ENCODE measurements around the gene ACO2. TPM values are rescaled to one million over a fixed set of nuclear protein-coding genes. Genes with fewer than 3 reads are reported as not detected.

The ACO2 gene
- total RNA-seq, 1 experiment from 2014 or later = 66.6 TPM

GRCh38 chr22:41498303-41498835 is 29.5 kb downstream of the ACO2 start:
- H3K4me1 Mint-ChIP-seq = no peaks in the 10 kb centered on the region
- H3K9ac ChIP-seq (ENCODE audit: extremely low read depth, insufficient read length, low read length) = no peak overlapping the region
- no peak overlapping the region for H3K18ac ChIP-seq (ENCODE audit: insufficient read length, low read depth, low read length)
- H3K56ac ChIP-seq (ENCODE audit: insufficient read length, low read depth, low read length) = no peak overlapping the region
- H2BK120ac ChIP-seq (ENCODE audit: low read depth, low read length, poor library complexity, severe bottlenecking) = no peak overlapping the region
- H3K4me1 ChIP-seq (ENCODE audit: insufficient read depth, low read length) = no peaks in the 10 kb centered on the region
- H3K4me3 Mint-ChIP-seq = no peak overlapping the region
- H3K27ac Mint-ChIP-seq = peak overlapping the region in 1 of 3 experiments; percentile 44; a peak in 2 of 7 replicates
- WGBS (ENCODE audit: extremely low coverage, insufficient read length, low lambda C conversion rate) = no CpG with 5 or more reads among the region's 6 CpGs
- H2AFZ ChIP-seq (ENCODE audit: low read length) = no peak overlapping the region
- peaks cover 1 to 20% (median 19%) of the 10 kb centered on the region in 3 experiments; a peak in 5 of 7 replicates for H3K36me3 Mint-ChIP-seq (ENCODE audit: insufficient read depth in 1 of 3, low read depth in 3 of 3)
- no peak overlapping the region for H4K8ac ChIP-seq (replicated peaks; ENCODE audit: insufficient read length, low read depth, low read length)
- no peaks in the 10 kb centered on the region for H3K27me3 ChIP-seq (ENCODE audit: insufficient read depth, low read length)
- TF ChIP-seq CTCF (conservative IDR thresholded peaks at IDR 0.05) = no peak
- DNase-seq = no peak
- no peak overlapping the region for H3K23ac ChIP-seq (ENCODE audit: insufficient read length, low read depth, low read length)
- no peak overlapping the region for H3K27ac ChIP-seq (ENCODE audit: insufficient read length, low read depth, low read length)
- no peaks in the 10 kb centered on the region for H3K9me3 Mint-ChIP-seq
- no peak overlapping the region for H4K91ac ChIP-seq (ENCODE audit: insufficient read length, low read depth, low read length)
- no peaks in the 10 kb centered on the region for H3K9me3 ChIP-seq (ENCODE audit: control insufficient read depth, low read depth, low read length)
- H3K4ac ChIP-seq (ENCODE audit: low read depth, low read length) = no peak overlapping the region
- no peak overlapping the region for H2BK5ac ChIP-seq (ENCODE audit: insufficient read length, low read length)
- H3T11ph ChIP-seq (ENCODE audit: low read length) = no peak overlapping the region
- no peak overlapping the region for H3K14ac ChIP-seq (ENCODE audit: insufficient read depth, low read length)
- no peak overlapping the region for H2AK5ac ChIP-seq (ENCODE audit: insufficient read length, low read length)
- no peak overlapping the region for H2BK20ac ChIP-seq (ENCODE audit: low read depth, low read length, poor library complexity, severe bottlenecking)
- H3K79me2 ChIP-seq (ENCODE audit: insufficient read depth, low read length) = no peaks in the 10 kb centered on the region; the same call in 1 of the 2 replicates
- H2BK12ac ChIP-seq (ENCODE audit: insufficient read length, low read depth, low read length) = no peak overlapping the region
- H4K5ac ChIP-seq (ENCODE audit: insufficient read length, low read depth, low read length) = no peak overlapping the region
- no peak overlapping the region for H3K4me2 ChIP-seq (ENCODE audit: insufficient read depth, insufficient read length, low read length)
- no peak overlapping the region for H2BK15ac ChIP-seq (ENCODE audit: low read depth, low read length)
- H4K20me1 ChIP-seq (ENCODE audit: control insufficient read depth, insufficient read depth, insufficient read length) = no peaks in the 10 kb centered on the region
- peaks cover under 1% of the 10 kb centered on the region for H3K79me1 ChIP-seq (ENCODE audit: insufficient read depth, low read depth, low read length, poor library complexity, severe bottlenecking)
- H3K23me2 ChIP-seq (ENCODE audit: insufficient read length, low read depth, low read length, poor library complexity, severe bottlenecking) = no peaks in the 10 kb centered on the region
- H3K27me3 Mint-ChIP-seq (ENCODE audit: low read depth) = no peaks in the 10 kb centered on the region

All from H9 (cell line).